Heart left ventricle (tissue), 16 donors: ENCODE measurements around the gene GIPC3. TPM values are rescaled to one million over a fixed set of nuclear protein-coding genes. Genes with fewer than 3 reads are reported as not detected.

Source experiments
- ATAC-seq, 4 donors: fragments of 200-7000 bp; cut with Tn5 transposase; one replicate each; pipeline ENCODE4 v1.9.1; 2020 to 2022; ENCODE audit warnings: moderate library complexity in 4 of 4, mild to moderate bottlenecking in 3 of 4, moderate number of reproducible peaks in 1 of 4
- DNase-seq, 5 donors: peaks; one replicate each; pipeline ENCODE4 v3.0.0-alpha.2; 2020
- H3K27ac ChIP-seq, 12 donors: fragments of 200-600 bp; sonication (generic) in 4 of 12; one replicate each; pipeline versions ENCODE4 v1.5.0 to v1.8.0; 2016 to 2022; ENCODE audit warnings: mild to moderate bottlenecking in 2 of 12
- H3K27me3 ChIP-seq, 9 donors: fragments of 200-600 bp; sonication (generic) in 2 of 9; one replicate each; pipeline versions ENCODE4 v1.5.1 to v1.8.0; 2016 to 2022; ENCODE audit warnings: mild to moderate bottlenecking in 3 of 9
- H3K36me3 ChIP-seq, 9 donors: fragments of 200-600 bp; sonication (generic) in 2 of 9; one replicate each; pipeline versions ENCODE4 v1.5.0 to v1.8.0; 2018 to 2022; ENCODE audit warnings: mild to moderate bottlenecking in 2 of 9
- H3K4me1 ChIP-seq, 12 donors: fragments of 200-600 bp; sonication (generic) in 4 of 12; one replicate each; pipeline versions ENCODE4 v1.5.0 to v1.8.0; 2016 to 2022; ENCODE audit warnings: mild to moderate bottlenecking in 3 of 12
- H3K4me3 ChIP-seq, 12 donors: fragments of 200-600 bp; sonication (generic) in 4 of 12; one replicate each; pipeline versions ENCODE4 v1.5.0 to v1.8.0; 2017 to 2022; ENCODE audit warnings: mild to moderate bottlenecking in 9 of 12, moderate library complexity in 4 of 12
- H3K9me3 ChIP-seq, 12 donors: fragments of 200-600 bp; sonication (generic) in 4 of 12; one replicate each; pipeline versions ENCODE4 v1.5.0 to v1.8.0; 2016 to 2022; ENCODE audit warnings: mild to moderate bottlenecking in 1 of 12
- CTCF ChIP-seq, 12 donors: fragments of 200-600 bp; sonication (generic) in 4 of 12; IDR thresholded peaks; one replicate each; pipeline versions ENCODE4 v1.5.0 to v1.8.0; 2018 to 2022; ENCODE audit warnings: antibody characterized with exemption in 12 of 12, mild to moderate bottlenecking in 5 of 12
- POLR2A ChIP-seq, 2 donors: fragments of 450-650 bp; IDR thresholded peaks; one replicate each; pipeline ENCODE4 v1.6.1; 2017; ENCODE audit warnings: antibody characterized with exemption in 2 of 2, mild to moderate bottlenecking in 2 of 2, moderate library complexity in 2 of 2
- WGBS, 4 donors: extraction: QIAGEN DNeasy Blood & Tissue Kit in 2 of 4; methylation state at CpG; one replicate each; pipeline versions ENCODE4 v1.1.5 to v1.1.7; 2013 to 2018; 5-methylcytosine and 5-hydroxymethylcytosine counted together
- intact Hi-C, 10 donors: fragments of 100-400 bp; cut with DNase I; formaldehyde crosslinking; loops; one replicate each; pipeline versions ENCODE4 v1.11.1 to v1.14.2; 2022
- polyA plus RNA-seq, 2 donors: library from polyadenylated mRNA; stranded (reverse); fragments of 200-250 nt; gene quantifications; one replicate each; pipeline ENCODE4 v1.2.3, GENCODE V29; 2013
- total RNA-seq, 9 donors: library from RNA; depleted of rRNA in 2 of 9; stranded (reverse); fragments of >200 nt in 2 of 9; fragmentation: NEBNext Ultra II Directional in 3 of 9; extraction: Animal tissue kit (Norgen Biotek cat#: 25700) in 3 of 9; gene quantifications; one replicate each; pipeline versions ENCODE4 v1.1.0 to v1.2.4, GENCODE V29; 2016 to 2023
- donor health status: ischemic (EF 13 %, LVEDD 7.1; RV severe dilation, severe dysfunction).
- donor health status: healthy with polysubstance abuse.
- donor health status: DM: no; HTN: yes; CAD: no.
- donor health status: DM: no; HTN: no; CAD: no.
- donor health status: ischemic (EF 25% LVEDD 6.9; RV normal size, moderate dysfunction).
- donor health status: ischemic (EF 25% LVEDD 5.7; RV mildly dilated, moderate dysfunction).
- donor health status: healthy.
- donor health status: DM: yes; HTN: yes; CAD: no.
- donor health status: ischemic (EF 35%, LVEDD 5.7; RV mildly dilated, moderate dysfunction).
- donor health status: nonischemic (EF 11% LVEDD 7.7; RV severe dilation, severe dysfunction).
- donor health status: DM: yes; HTN: yes; CAD: no.
- donor health status: PGD.
- donor health status: ischemic (EF 29% LVEDD 5.4; RV normal size, mild dysfunction).
- donor health status: nonischemic (EF 23%, LVEDD 6.1; RV moderate dilation, normal function).

The GIPC3 gene
- total and polyA plus RNA-seq, 11 donors: 1.00 to 3.3 (median 2.0) TPM

GRCh38 chr19:3631053-3631861 is 46.0 kb downstream of the GIPC3 start:
- no peak for DNase-seq
- Histone ChIP-seq H3K4me3 (no peak overlapping the region), H3K9me3 (no peaks in the 10 kb centered on the region), H3K36me3 (peaks cover 0 to 38% (median 16%) of the 10 kb centered on the region in 9 donors), H3K27ac (no peak overlapping the region), H3K27me3 (no peaks in the 10 kb centered on the region), H3K4me1 (peaks cover 0 to 6% (median 3%) of the 10 kb centered on the region in 12 donors)
- 90 to 94% (median 92%) methylated on average over 26 to 43 of the region's 43 CpGs for WGBS, 4 donors
- no peak for TF ChIP-seq POLR2A (IDR thresholded peaks at IDR 0.05)
- no peak for TF ChIP-seq CTCF (IDR thresholded peaks at IDR 0.05)
- intact Hi-C loops: no loop called here
- ATAC-seq: no peak

- H3K36me3 ChIP-seq: peaks cover 0 to 46% (median 23%) of the 10 kb centered on the region in 9 donors
- no peak for DNase-seq
- H3K27me3 ChIP-seq: no peaks in the 10 kb centered on the region
- H3K4me1 ChIP-seq: peaks cover 0 to 5% (median 3%) of the 10 kb centered on the region in 12 donors
- 81 to 95% (median 83%) methylated on average over 4 to 16 of the region's 16 CpGs for WGBS, 4 donors
- ATAC-seq: no peak
- intact Hi-C loops: no loop called here
- H3K27ac ChIP-seq: no peak overlapping the region
- no peak overlapping the region for H3K4me3 ChIP-seq
- no peaks in the 10 kb centered on the region for H3K9me3 ChIP-seq
- no peak for TF ChIP-seq POLR2A (IDR thresholded peaks at IDR 0.05)
- no peak for TF ChIP-seq CTCF (IDR thresholded peaks at IDR 0.05)
Measured at GRCh38 chr19:3632098-3632497, 46.8 kb downstream of the GIPC3 start.

GRCh38 chr19:3632739-3633558 is 47.7 kb downstream of the GIPC3 start:
- Histone ChIP-seq H3K4me3 (no peak overlapping the region), H3K27ac (no peak overlapping the region), H3K27me3 (no peaks in the 10 kb centered on the region), H3K36me3 (peaks cover 0 to 55% (median 31%) of the 10 kb centered on the region in 9 donors), H3K9me3 (no peaks in the 10 kb centered on the region), H3K4me1 (no peaks in the 10 kb centered on the region)
- intact Hi-C loops: no loop called here
- 88 to 90% (median 89%) methylated on average over 44 to 50 of the region's 50 CpGs for WGBS, 4 donors
- DNase-seq (no peak), ATAC-seq (peak in 1 of 4 donors; percentile 2)
- TF ChIP-seq POLR2A (IDR thresholded peaks at IDR 0.05) (no peak), CTCF (IDR thresholded peaks at IDR 0.05) (no peak)

- no peaks in the 10 kb centered on the region for H3K9me3 ChIP-seq
- no peak overlapping the region for H3K27ac ChIP-seq
- no peak overlapping the region for H3K4me3 ChIP-seq
- intact Hi-C loops: no loop called here
- H3K27me3 ChIP-seq: no peaks in the 10 kb centered on the region
- DNase-seq: no peak
- peaks cover 0 to 61% (median 37%) of the 10 kb centered on the region in 9 donors for H3K36me3 ChIP-seq
- WGBS, 4 donors: 90 to 93% (median 92%) methylated on average over 22 of the region's 22 CpGs
- ATAC-seq: no peak
- TF ChIP-seq CTCF (IDR thresholded peaks at IDR 0.05) (no peak), POLR2A (IDR thresholded peaks at IDR 0.05) (no peak)
- no peaks in the 10 kb centered on the region for H3K4me1 ChIP-seq
Measured at GRCh38 chr19:3633559-3633988, 48.3 kb downstream of the GIPC3 start.
